Esophagus squamous epithelium (tissue), 5 donors: Measurements from ENCODE around the gene HSFX1. TPM values are rescaled to one million over a fixed set of nuclear protein-coding genes. Genes with fewer than 3 reads are reported as not detected.
"Not testable (repeated sequence)": the region's sequence is repeated elsewhere in the genome, so short reads cannot be mapped to it uniquely, and the experiment has no call there.

Experiments
- DNase-seq: peaks from one replicate; lab custom pipeline; 2025; lab: John Stamatoyannopoulos, UW
- H3K27ac ChIP-seq, 4 donors: fragments of 200-600 bp; sonication (generic); one replicate each; pipeline ENCODE4 v1.5.1; 2016 to 2019; ENCODE audit warnings: mild to moderate bottlenecking in 1 of 4
- H3K27me3 ChIP-seq, 4 donors: fragments of 200-600 bp; sonication (generic); 1 replicate in 3 of 4; 2 replicates in 1 of 4; pipeline versions ENCODE4 v1.5.1 to v1.6.0; 2017 to 2021; ENCODE audit warnings: antibody characterized with exemption in 1 of 4
- H3K36me3 ChIP-seq, 3 donors: fragments of 200-600 bp; sonication (generic); one replicate each; pipeline ENCODE4 v1.5.1; 2016 to 2019
- H3K4me1 ChIP-seq, 3 donors: fragments of 200-600 bp; sonication (generic); one replicate each; pipeline ENCODE4 v1.5.1; 2017 to 2019
- H3K4me3 ChIP-seq, 4 donors: fragments of 200-600 bp; sonication (generic); 1 replicate in 3 of 4; 2 replicates in 1 of 4; pipeline ENCODE4 v1.5.1; 2016 to 2019; ENCODE audit warnings: mild to moderate bottlenecking in 2 of 4, moderate library complexity in 1 of 4
- H3K9me3 ChIP-seq, 3 donors: fragments of 200-600 bp; sonication (generic); one replicate each; pipeline ENCODE4 v1.5.1; 2016 to 2019
- POLR2A ChIP-seq, 4 donors: fragments of 450-650 bp; IDR thresholded peaks; one replicate each; pipeline ENCODE4 v1.6.1; 2017; ENCODE audit warnings: antibody characterized with exemption in 4 of 4, mild to moderate bottlenecking in 4 of 4, moderate library complexity in 3 of 4
- WGBS, 2 donors: methylation state at CpG; one replicate each; pipeline ENCODE4 v1.1.5; 2018; 5-methylcytosine and 5-hydroxymethylcytosine counted together
- intact Hi-C: fragments of 100-400 bp; cut with DNase I; formaldehyde crosslinking; loops from one replicate; pipeline ENCODE4 v1.15.0; 2022
- total RNA-seq, 4 donors: library from RNA; depleted of rRNA; stranded (reverse); fragments of >200 nt; gene quantifications; one replicate each; pipeline ENCODE4 v1.1.0, GENCODE V29; 2016
- TF ChIP-seq, protein P1 (sequence below), 6 experiments: fragments of 450-650 bp in 4 of 6; fragments of 200-600 bp in 2 of 6; sonication (generic) in 2 of 6; IDR thresholded peaks; one replicate each; pipeline ENCODE4 v1.5.1; 2016 to 2019; ENCODE audit warnings: antibody characterized with exemption in 6 of 6, mild to moderate bottlenecking in 4 of 6, moderate library complexity in 4 of 6
- donor health status: DM: yes; HTN: yes; CAD: no.

Gene HSFX1
- total RNA-seq, 4 donors from 2014 or later = 0.35 to 1.4 (median 1.1) TPM; not detected in 1

DNA sequence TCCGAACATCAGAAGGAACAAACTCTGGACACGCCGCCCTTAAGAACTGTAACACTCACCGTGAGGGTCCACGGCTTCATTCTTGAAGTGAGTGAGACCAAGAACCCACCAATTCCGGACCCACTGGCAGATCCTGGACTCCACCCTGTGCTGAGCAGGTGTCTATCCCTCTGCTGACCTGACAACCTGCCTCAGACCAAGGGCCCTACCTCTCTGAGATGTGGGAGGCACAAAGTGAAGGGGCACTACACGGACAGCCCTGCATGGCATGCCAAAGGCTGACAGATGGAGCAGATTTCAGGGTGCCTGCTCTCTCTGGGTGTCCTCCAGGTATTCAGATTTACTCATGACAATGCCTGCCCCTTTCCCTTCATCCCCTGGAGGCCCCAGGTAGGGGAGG is 14.0 kb upstream of the HSFX1 start:
- 77% methylated on average over 5 of the region's 7 CpGs; no CpG with 5 or more reads in 1 of the 2 donors for WGBS, 2 donors
- Histone ChIP-seq H3K4me1 (no peaks in the 10 kb centered on the region), H3K9me3 (no peaks in the 10 kb centered on the region), H3K27ac (no peak overlapping the region), H3K27me3 (no peaks in the 10 kb centered on the region), H3K4me3 (no peak overlapping the region), H3K36me3 (no peaks in the 10 kb centered on the region)
- intact Hi-C loops = no loop called here
- TF ChIP-seq, protein P1, sequence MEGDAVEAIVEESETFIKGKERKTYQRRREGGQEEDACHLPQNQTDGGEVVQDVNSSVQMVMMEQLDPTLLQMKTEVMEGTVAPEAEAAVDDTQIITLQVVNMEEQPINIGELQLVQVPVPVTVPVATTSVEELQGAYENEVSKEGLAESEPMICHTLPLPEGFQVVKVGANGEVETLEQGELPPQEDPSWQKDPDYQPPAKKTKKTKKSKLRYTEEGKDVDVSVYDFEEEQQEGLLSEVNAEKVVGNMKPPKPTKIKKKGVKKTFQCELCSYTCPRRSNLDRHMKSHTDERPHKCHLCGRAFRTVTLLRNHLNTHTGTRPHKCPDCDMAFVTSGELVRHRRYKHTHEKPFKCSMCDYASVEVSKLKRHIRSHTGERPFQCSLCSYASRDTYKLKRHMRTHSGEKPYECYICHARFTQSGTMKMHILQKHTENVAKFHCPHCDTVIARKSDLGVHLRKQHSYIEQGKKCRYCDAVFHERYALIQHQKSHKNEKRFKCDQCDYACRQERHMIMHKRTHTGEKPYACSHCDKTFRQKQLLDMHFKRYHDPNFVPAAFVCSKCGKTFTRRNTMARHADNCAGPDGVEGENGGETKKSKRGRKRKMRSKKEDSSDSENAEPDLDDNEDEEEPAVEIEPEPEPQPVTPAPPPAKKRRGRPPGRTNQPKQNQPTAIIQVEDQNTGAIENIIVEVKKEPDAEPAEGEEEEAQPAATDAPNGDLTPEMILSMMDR (IDR thresholded peaks at IDR 0.05) = no peak
- TF ChIP-seq POLR2A (IDR thresholded peaks at IDR 0.05) = no peak
- no peak for DNase-seq

DNA sequence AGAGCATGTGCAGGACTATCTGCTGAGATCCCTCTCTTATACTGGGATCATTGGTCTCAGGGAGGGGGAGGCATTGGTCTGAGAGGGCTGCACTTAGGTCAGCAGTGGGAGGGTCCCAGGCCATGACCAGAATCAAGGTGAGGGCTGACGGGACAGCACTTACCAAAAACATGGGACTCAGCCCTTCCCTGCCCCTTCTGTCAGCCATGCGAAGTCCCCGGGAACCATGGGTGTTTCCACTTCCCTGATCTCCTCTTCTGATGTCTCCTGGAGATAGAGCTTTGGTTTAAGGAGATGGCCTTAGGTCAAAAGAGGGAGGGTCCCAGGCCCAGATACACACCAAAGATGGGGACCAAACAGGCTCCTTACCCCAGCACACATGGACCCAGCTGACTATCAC is 12.9 kb upstream of the HSFX1 start:
- H3K27ac ChIP-seq = no peak overlapping the region
- no peaks in the 10 kb centered on the region for H3K9me3 ChIP-seq
- no peaks in the 10 kb centered on the region for H3K27me3 ChIP-seq
- no peaks in the 10 kb centered on the region for H3K36me3 ChIP-seq
- TF ChIP-seq POLR2A (IDR thresholded peaks at IDR 0.05) = no peak
- TF ChIP-seq, protein P1 (IDR thresholded peaks at IDR 0.05) = no peak
- intact Hi-C loops = no loop called here
- DNase-seq = no peak
- no peaks in the 10 kb centered on the region for H3K4me1 ChIP-seq
- WGBS, 2 donors = 92% methylated on average over 2 of the region's 3 CpGs; no CpG with 5 or more reads in 1 of the 2 donors
- no peak overlapping the region for H3K4me3 ChIP-seq

DNA sequence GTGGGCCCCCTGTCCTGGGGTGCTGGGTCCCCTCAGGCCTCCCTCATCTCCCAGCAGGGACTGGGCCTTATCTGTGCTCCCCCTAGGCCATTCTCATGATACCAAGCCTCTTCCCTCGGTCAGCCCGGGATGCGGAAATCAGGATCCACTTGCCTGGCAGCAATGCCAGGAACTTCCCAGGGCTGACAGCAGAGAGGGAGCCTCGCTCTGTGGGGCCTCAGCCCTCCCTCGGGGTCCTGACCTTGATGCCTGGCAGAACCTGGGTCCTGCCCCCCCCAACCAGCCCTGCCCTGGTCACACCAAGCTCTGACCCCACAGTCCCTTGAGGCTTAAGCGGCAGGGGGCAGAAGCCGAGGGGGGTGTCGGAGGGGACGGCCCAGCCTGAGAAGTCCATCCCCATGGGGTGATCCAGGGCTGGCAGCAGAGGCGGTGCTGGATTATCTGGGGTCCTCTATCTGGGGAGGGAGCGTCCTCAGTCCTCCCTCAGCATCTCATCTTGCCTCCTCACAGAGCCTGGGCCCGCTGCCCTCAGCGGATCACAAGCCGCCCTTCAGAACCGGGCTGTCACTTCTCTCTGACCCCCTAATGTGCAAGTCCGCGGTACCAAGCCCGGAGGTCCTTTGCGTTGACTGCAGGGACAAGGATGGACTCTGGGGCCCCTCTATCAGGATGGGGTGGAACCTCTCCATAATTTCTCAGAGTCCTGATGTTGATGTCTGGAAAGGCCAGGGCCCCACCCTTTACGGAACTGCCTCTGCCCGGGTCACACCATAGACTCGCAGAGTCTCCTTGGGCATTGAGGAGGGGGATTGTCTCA is 11.8 kb upstream of the HSFX1 start:
- 92% methylated on average over 5 of the region's 22 CpGs; no CpG with 5 or more reads in 1 of the 2 donors for WGBS, 2 donors
- H3K36me3 ChIP-seq, H3K27ac ChIP-seq, DNase-seq, H3K9me3 ChIP-seq, H3K4me3 ChIP-seq, H3K4me1 ChIP-seq, intact Hi-C loops, H3K27me3 ChIP-seq: not testable (repeated sequence)

DNA sequence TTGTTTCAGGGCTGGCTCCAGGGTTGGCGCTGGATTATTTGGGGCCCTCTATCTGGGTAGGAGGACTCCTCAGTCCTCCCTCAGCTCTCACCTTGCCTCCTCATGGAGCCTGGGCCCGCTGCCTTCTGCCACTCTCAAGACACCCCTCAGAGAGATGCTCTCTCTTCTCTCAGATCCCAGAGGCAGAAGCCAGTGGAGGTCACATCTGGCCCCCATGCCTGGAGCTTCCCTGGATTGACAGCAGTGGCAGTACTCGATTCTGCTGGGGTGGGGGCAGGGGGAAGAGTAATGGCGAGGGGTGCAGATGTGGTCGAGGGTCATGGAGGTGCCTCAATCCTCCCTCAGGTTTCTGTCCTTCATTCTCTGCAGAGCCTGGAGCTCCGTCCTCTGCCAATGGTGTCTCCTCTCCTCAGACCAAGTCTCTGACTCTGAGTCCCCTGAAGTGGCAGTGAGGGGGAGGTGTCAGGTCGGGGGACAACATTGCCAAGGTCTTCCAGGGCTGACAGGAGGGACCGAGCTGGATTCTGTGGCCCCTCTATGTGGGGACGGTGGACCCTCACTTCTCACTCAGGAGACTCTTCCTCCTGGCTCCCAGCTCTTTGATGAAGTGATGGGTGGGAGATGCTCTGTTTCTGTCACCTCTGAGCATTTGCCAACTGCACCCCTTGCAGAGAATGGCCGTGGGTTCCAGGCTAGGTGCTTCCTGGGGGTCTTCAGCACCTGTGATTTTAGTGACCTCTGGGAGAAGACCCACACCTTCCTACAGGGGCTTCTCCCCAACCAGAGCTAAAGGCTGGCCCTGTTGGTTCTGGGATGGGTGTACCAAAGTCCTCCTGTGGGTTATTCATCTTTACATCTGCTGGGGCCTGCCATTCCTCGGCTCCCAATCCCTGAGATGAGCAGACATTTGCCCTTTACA is 10.9 kb upstream of the HSFX1 start:
- 67 to 80% methylated on average over 1 to 2 of the region's 11 CpGs for WGBS, 2 donors
- TF ChIP-seq, protein P1 (IDR thresholded peaks at IDR 0.05) = no peak
- TF ChIP-seq POLR2A (IDR thresholded peaks at IDR 0.05) = no peak
- intact Hi-C loops = no loop called here
- no peaks in the 10 kb centered on the region for H3K4me1 ChIP-seq
- H3K27ac ChIP-seq = no peak overlapping the region
- DNase-seq = no peak
- no peaks in the 10 kb centered on the region for H3K27me3 ChIP-seq
- H3K9me3 ChIP-seq = no peaks in the 10 kb centered on the region
- H3K36me3 ChIP-seq = no peaks in the 10 kb centered on the region
- no peak overlapping the region for H3K4me3 ChIP-seq

DNA sequence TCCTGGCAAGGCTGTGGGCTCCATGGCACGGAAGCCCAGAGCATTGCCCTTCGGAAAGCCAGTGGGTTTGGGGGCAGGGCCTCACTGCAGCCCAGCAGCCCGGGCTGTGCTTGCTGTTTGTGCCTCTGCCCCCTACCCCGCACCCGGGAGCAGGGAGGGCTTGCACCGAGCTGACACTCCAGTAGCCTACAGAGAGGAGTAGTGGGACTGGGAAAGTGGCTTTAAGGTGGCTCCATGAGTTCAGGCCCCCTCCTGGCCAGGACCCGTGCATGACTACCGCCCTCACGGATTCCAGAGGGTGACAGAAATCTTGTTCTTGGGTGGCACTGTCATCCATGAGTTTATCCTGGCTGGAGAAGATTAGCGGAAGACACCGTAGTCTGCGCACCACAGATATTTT is 3.5 kb upstream of the HSFX1 start:
- H3K36me3 ChIP-seq, H3K27ac ChIP-seq, H3K4me1 ChIP-seq, H3K27me3 ChIP-seq, intact Hi-C loops, DNase-seq, H3K4me3 ChIP-seq, H3K9me3 ChIP-seq: not testable (repeated sequence)
- WGBS, 2 donors = 87% methylated on average over 3 of the region's 12 CpGs; no CpG with 5 or more reads in 1 of the 2 donors

DNA sequence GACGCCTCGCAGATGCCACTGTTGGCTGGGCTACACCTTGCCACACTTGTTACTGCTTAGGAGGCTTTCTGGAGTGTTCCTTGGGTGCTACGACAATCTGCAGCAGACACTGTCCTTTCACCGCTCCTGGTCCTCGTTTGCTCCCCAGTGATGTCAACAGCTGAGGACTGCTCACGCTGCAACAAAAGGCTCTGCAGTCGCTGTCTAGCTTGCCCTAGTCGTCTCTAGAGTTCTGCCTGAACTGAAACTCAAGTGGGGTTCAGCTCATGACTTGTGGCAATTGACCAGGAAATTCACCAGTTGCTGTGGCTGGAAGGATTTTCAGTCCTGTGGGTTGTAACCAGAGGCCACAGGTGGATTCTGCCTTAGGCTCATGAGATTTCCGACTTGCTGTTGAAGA is 842 bp upstream of the HSFX1 start:
- H3K9me3 ChIP-seq, H3K27me3 ChIP-seq, H3K36me3 ChIP-seq, H3K27ac ChIP-seq, H3K4me1 ChIP-seq, H3K4me3 ChIP-seq, intact Hi-C loops, DNase-seq: not testable (repeated sequence)
- no CpG with 5 or more reads among the region's 9 CpGs for WGBS, 2 donors

DNA sequence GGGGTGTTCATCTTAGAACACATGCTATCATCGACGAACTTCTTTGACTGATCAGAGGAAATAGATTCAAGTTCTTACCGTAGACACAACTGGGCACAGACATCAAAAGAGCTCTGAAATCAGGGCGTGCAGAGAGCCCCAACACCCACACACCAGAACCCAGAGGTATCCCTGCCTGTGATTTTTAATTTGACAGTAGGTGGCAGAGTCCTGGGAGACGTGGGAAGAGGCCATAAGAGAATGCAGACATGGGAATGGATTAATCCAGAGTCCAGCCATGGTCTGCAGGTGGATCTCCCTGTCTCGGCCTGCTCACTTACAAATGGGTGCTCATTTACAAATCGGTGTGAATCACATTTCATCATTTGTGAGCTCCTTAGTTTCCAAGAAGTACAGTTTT is 4.1 kb downstream of the HSFX1 start:
- intact Hi-C loops = not testable (repeated sequence)

DNA sequence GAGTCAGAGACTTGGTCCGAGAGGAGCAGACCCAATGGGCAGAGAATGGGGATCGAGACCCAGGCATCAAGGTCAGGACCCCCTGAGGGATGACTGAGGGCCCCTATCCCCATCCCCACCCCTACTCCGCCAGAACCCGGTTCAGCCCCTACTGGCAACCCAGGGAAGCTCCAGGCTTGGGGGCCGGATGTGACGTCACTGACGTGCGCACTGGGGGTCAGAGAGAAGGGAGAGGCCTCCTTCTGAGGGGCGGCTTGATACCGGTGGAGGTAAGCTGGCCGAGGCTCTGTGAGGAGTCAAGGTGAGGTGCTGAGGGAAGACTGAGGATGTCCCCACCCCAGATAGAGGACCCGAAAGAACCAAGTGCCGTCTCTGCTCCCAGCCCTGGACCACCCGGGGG is 7.9 kb downstream of the HSFX1 start, which contains the start of gene MAGEA9:
Gene MAGEA9, plus strand, starts transcription at position 204 of the 400 bp plus-strand sequence. CDS start 4,281 bp downstream, outside the sequence.
- H3K27ac ChIP-seq, H3K36me3 ChIP-seq, DNase-seq, H3K9me3 ChIP-seq, H3K4me1 ChIP-seq, H3K27me3 ChIP-seq, H3K4me3 ChIP-seq, intact Hi-C loops: not testable (repeated sequence)
- no CpG with 5 or more reads among the region's 14 CpGs for WGBS, 2 donors

More for the DNA sequence above, 4.1 kb downstream of the HSFX1 start:
- H3K9me3 ChIP-seq, H3K4me3 ChIP-seq, H3K36me3 ChIP-seq, DNase-seq, H3K4me1 ChIP-seq, H3K27ac ChIP-seq, H3K27me3 ChIP-seq: not testable (repeated sequence)
- no CpG with 5 or more reads among the region's 7 CpGs for WGBS, 2 donors

DNA sequence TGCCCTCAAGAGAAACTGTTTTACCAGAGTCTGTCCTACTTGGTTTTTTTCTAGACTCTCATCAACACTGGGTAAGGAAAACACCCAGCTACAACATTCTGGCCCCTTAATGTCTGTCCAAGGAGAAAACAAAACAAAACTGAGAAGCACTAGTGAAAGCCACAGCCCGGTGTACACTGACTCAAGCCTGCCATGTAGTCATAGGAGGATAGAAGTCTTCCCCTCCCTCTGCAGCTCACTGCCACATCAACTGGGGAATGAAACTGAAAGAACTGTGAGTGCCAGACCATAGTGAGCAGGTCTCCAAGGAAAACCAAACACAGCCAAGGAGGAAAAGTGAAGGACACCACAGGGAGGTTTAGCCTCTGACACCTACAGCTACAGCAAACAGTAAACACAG is 21.7 kb downstream of the HSFX1 start:
- DNase-seq, H3K27ac ChIP-seq, H3K9me3 ChIP-seq, H3K4me3 ChIP-seq, H3K27me3 ChIP-seq, intact Hi-C loops, H3K4me1 ChIP-seq, H3K36me3 ChIP-seq: not testable (repeated sequence)
- no CpG with 5 or more reads among the region's 1 CpG for WGBS, 2 donors
